GM12878 (cell line): Measurements from ENCODE around the gene LBHD1. TPM values are rescaled to one million over a fixed set of nuclear protein-coding genes. Genes with fewer than 3 reads are reported as not detected.

Experiments
- CBX3 ChIP-seq: fragments of 200-600 bp; sonication (generic); IDR thresholded peaks from 2 replicates; pipeline ENCODE4 v1.6.1; 2016; ENCODE audit warnings: low read depth, borderline replicate concordance
- FOS ChIP-seq: IDR thresholded peaks from 3 replicates; pipeline ENCODE4 v1.6.1; 2011; ENCODE audit warnings: borderline replicate concordance; ENCODE audit not compliant: insufficient read length; ENCODE audit errors: extremely low read depth
- HCFC1 ChIP-seq: fragments of 150-350 bp; IDR thresholded peaks from 2 replicates; pipeline ENCODE4 v1.6.1; 2014; ENCODE audit warnings: low read length
- IKZF2 ChIP-seq, 2 experiments: fragments of 450-650 bp; IDR thresholded peaks; 2 replicates each; pipeline ENCODE4 v1.6.1; 2017; ENCODE audit warnings: mild to moderate bottlenecking in 2 of 2, moderate library complexity in 2 of 2
- KDM1A ChIP-seq: fragments of 200-600 bp; sonication (generic); IDR thresholded peaks from 2 replicates; pipeline ENCODE4 v1.6.1; 2016; ENCODE audit warnings: borderline replicate concordance
- NBN ChIP-seq: fragments of 450-650 bp; IDR thresholded peaks from 2 replicates; pipeline ENCODE4 v1.6.1; 2016
- NR2C1 ChIP-seq: fragments of 450-650 bp; IDR thresholded peaks from 2 replicates; pipeline ENCODE4 v1.6.1; 2017; ENCODE audit warnings: antibody characterized with exemption, mild to moderate bottlenecking, moderate library complexity
- SMARCA5 ChIP-seq: fragments of 450-650 bp; IDR thresholded peaks from 2 replicates; pipeline ENCODE4 v1.6.1; 2017; ENCODE audit warnings: mild to moderate bottlenecking
- SPI1 ChIP-seq: IDR thresholded peaks from 2 replicates; pipeline ENCODE4 v1.6.1; 2011; ENCODE audit warnings: low read depth, mild to moderate bottlenecking, low read length, moderate library complexity, borderline replicate concordance; ENCODE audit not compliant: insufficient read depth
- STAT3 ChIP-seq: IDR thresholded peaks from 2 replicates; pipeline ENCODE4 v1.6.1; 2011; ENCODE audit warnings: low read depth, low read length, improper control_type of control experiment
- TBL1XR1 ChIP-seq: IDR thresholded peaks from 2 replicates; pipeline ENCODE4 v1.6.1; 2012; ENCODE audit warnings: low read depth, low read length, improper control_type of control experiment
- TCF3 ChIP-seq: IDR thresholded peaks from 2 replicates; pipeline ENCODE4 v1.6.1; 2012; ENCODE audit warnings: low read depth, mild to moderate bottlenecking, low read length, borderline replicate concordance; ENCODE audit not compliant: insufficient read depth
- ZNF217 ChIP-seq: fragments of 450-650 bp; IDR thresholded peaks from 2 replicates; pipeline ENCODE4 v1.6.1; 2017; ENCODE audit warnings: antibody characterized with exemption, mild to moderate bottlenecking
- polyA plus RNA-seq, 11 experiments: library from polyadenylated mRNA; depleted of rRNA in 4 of 11; unstranded in 6 of 11; stranded (reverse) in 5 of 11; fragments of >200 nt; fragmentation: Nextera tagmentation in 4 of 11; fragmentation: Illumina TruSeq in 1 of 11; extraction: Ambion mirVana in 4 of 11; extraction: Trizol in 1 of 11; gene quantifications; 1 replicate in 1 of 11; 2 replicates in 10 of 11; pipeline versions ENCODE4 v1.2.1 to v1.2.3, GENCODE V29; 2011 to 2016; ENCODE audit warnings: inconsistent platforms in 2 of 11, missing spikeins in 2 of 11, low read depth in 1 of 11
- total RNA-seq, 4 experiments: library from RNA; depleted of rRNA in 3 of 4; stranded (reverse); fragments of >200 nt in 3 of 4; fragmentation: Illumina TruSeq in 1 of 4; extraction: Trizol in 1 of 4; gene quantifications; 2 replicates each; pipeline versions ENCODE4 v1.2.1 to v1.2.3, GENCODE V29; 2013 to 2021
- TF ChIP-seq, protein P1 (sequence below): fragments of 450-650 bp; IDR thresholded peaks from 2 replicates; pipeline ENCODE4 v1.6.1; 2016; ENCODE audit warnings: mild to moderate bottlenecking, moderate library complexity, borderline replicate concordance
- TF ChIP-seq, protein P2 (sequence below): fragments of 450-650 bp; IDR thresholded peaks from 2 replicates; pipeline ENCODE4 v1.6.1; 2018; ENCODE audit warnings: mild to moderate bottlenecking, low read depth, moderate library complexity; ENCODE audit not compliant: partially characterized antibody

The LBHD1 gene
- total and polyA plus RNA-seq, 10 of the 15 experiments (the other 5 are each of a cell fraction or from before 2014, with no cell fraction given), result 0.79 to 12.0 (median 7.6) TPM

DNA sequence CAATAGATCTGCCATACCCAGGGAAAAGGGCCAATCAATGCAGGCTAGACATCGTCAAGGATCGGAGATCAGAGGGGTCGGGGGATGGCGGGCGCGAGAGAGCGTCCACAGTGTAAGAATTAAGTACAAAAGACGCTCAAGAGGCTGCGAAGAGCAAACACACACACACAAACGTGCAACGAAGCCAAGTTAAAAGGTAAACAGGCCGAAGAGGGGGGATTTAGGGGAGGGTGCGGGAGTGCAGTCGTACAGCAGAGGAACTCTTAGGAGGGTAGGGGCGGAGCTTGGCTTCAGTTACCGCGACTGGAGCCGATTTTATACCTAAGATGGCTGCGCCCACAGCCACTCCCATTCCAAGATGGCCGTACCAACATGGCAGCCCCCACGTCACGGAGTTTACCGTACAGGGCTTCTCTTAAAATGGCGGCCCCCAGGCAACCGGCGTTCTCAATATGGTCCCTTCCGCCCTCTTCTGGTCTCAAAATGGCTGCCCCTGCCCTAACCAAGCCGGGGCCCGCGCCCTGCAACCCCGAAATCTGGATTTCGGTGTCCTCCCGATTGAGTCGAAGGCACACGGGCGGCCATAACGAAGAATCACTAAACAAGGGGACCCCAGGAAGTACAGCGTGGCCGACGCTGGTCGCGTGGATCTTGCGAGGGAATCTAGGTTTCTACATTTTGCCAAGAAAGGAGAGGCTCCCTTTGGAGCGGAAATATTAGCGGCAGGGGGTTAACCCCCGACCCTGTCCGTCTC, 37.4 kb upstream of the LBHD1 start (continued):
- TF ChIP-seq NR2C1 (peak; percentile 95), HCFC1 (peak; percentile 92), ZNF217 (no peak), IKZF2 (IDR thresholded peaks at IDR 0.05) (0 out of 4 replicates have a peak, but pooled peaks of 1 of the 2 experiments have one; percentile 33), SPI1 (peak; percentile 41; the same call in 1 of the 2 replicates), NBN (peak; percentile 66), KDM1A (no peak), CBX3 (no peak), FOS (no peak), TBL1XR1 (peak; percentile 76; the same call in 1 of the 2 replicates), STAT3 (0 out of 2 replicates have a peak, but pooled peaks have one; percentile 28), TCF3 (no peak), SMARCA5 (no peak)
- TF ChIP-seq, protein P1, sequence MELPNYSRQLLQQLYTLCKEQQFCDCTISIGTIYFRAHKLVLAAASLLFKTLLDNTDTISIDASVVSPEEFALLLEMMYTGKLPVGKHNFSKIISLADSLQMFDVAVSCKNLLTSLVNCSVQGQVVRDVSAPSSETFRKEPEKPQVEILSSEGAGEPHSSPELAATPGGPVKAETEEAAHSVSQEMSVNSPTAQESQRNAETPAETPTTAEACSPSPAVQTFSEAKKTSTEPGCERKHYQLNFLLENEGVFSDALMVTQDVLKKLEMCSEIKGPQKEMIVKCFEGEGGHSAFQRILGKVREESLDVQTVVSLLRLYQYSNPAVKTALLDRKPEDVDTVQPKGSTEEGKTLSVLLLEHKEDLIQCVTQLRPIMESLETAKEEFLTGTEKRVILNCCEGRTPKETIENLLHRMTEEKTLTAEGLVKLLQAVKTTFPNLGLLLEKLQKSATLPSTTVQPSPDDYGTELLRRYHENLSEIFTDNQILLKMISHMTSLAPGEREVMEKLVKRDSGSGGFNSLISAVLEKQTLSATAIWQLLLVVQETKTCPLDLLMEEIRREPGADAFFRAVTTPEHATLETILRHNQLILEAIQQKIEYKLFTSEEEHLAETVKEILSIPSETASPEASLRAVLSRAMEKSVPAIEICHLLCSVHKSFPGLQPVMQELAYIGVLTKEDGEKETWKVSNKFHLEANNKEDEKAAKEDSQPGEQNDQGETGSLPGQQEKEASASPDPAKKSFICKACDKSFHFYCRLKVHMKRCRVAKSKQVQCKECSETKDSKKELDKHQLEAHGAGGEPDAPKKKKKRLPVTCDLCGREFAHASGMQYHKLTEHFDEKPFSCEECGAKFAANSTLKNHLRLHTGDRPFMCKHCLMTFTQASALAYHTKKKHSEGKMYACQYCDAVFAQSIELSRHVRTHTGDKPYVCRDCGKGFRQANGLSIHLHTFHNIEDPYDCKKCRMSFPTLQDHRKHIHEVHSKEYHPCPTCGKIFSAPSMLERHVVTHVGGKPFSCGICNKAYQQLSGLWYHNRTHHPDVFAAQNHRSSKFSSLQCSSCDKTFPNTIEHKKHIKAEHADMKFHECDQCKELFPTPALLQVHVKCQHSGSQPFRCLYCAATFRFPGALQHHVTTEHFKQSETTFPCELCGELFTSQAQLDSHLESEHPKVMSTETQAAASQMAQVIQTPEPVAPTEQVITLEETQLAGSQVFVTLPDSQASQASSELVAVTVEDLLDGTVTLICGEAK, result peak; percentile 69; the same call in 1 of the 2 replicates
- TF ChIP-seq, protein P2, sequence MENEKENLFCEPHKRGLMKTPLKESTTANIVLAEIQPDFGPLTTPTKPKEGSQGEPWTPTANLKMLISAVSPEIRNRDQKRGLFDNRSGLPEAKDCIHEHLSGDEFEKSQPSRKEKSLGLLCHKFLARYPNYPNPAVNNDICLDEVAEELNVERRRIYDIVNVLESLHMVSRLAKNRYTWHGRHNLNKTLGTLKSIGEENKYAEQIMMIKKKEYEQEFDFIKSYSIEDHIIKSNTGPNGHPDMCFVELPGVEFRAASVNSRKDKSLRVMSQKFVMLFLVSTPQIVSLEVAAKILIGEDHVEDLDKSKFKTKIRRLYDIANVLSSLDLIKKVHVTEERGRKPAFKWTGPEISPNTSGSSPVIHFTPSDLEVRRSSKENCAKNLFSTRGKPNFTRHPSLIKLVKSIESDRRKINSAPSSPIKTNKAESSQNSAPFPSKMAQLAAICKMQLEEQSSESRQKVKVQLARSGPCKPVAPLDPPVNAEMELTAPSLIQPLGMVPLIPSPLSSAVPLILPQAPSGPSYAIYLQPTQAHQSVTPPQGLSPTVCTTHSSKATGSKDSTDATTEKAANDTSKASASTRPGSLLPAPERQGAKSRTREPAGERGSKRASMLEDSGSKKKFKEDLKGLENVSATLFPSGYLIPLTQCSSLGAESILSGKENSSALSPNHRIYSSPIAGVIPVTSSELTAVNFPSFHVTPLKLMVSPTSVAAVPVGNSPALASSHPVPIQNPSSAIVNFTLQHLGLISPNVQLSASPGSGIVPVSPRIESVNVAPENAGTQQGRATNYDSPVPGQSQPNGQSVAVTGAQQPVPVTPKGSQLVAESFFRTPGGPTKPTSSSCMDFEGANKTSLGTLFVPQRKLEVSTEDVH, result no peak
- TF ChIP-seq, all 136 proteins: peak for 66
